ENCODE results near the gene MINK1. TPM values are rescaled to one million over a fixed set of nuclear protein-coding genes. Genes with fewer than 3 reads are reported as not detected.

MINK1 gene
- total and polyA plus RNA-seq, 2 donors (not counting 1 experiment from before 2014, with no cell fraction given), result 109 to 160 TPM

DNA sequence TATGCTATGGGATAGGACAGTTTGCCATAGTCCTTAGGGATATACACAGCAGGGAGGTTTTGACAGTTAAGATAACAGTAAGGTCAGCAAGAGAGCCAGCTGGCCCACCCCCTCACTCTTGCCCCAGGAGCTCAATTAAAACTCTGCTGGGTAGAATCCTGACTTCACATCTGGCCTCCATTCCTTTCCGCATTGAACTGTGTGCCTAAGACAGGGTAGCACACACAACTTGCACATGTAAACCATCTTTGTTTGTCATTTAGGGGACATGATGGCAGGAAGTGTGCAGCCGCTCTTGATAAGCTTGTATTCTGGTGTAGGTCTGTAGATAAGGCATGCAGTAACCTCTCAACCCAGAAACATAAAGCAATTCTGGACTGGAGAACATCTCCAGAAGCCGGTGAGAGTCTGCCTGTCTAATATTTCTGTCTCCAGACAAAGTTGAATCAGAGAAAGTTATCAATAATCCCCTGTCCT lies 5.2 kb downstream of the MINK1 start:
- Mint-ChIP-seq H3K4me1 (peaks cover 54% of the 10 kb centered on the region), H3K9me3 (ENCODE audit: insufficient read depth) (no peaks in the 10 kb centered on the region), H3K27ac (no peak overlapping the region), H3K4me3 (no peak overlapping the region), H3K27me3 (no peaks in the 10 kb centered on the region)
- intact Hi-C loops (cut with micrococcal nuclease), result no loop called here
- Histone ChIP-seq H3K27me3 (replicated peaks in 1 of 4; ENCODE audit: control extremely low read depth in 1 of 4, control insufficient read depth in 3 of 4, insufficient read depth in 4 of 4, low read length in 3 of 4) (no peaks in the 10 kb centered on the region), H3K4me2 (replicated peaks; ENCODE audit: low read depth, low read length, poor library complexity, severe bottlenecking) (no peak overlapping the region), H2AFZ (ENCODE audit: insufficient read depth, low read depth, low read length, poor library complexity, severe bottlenecking) (no peak overlapping the region), H3K4me1 (ENCODE audit: control insufficient read depth in 2 of 2, insufficient read depth in 2 of 2, low read length in 2 of 2) (peaks cover 21 to 26% of the 10 kb centered on the region in 2 donors), H3K79me2 (ENCODE audit: control insufficient read depth, insufficient read depth, low read length) (peaks cover 95% of the 10 kb centered on the region), H3K9me3 (ENCODE audit: control extremely low read depth in 1 of 3, control insufficient read depth in 2 of 3, insufficient read depth in 1 of 3, low read length in 2 of 3) (no peaks in the 10 kb centered on the region), H3K4me3 (ENCODE audit: control extremely low read depth in 1 of 5, extremely low read depth in 1 of 5, insufficient read depth in 1 of 5, low read depth in 2 of 5, low read length in 4 of 5) (no peak overlapping the region), H3K36me3 (replicated peaks in 1 of 2; ENCODE audit: control extremely low read depth in 1 of 2, control insufficient read depth in 1 of 2, extremely low read depth in 1 of 2, insufficient read depth in 2 of 2, low read length in 1 of 2) (peaks cover 0 to 10% of the 10 kb centered on the region in 2 experiments), H3K27ac (ENCODE audit: low read length in 2 of 2) (no peak overlapping the region), H3K9ac (ENCODE audit: low read length) (no peak overlapping the region), H4K20me1 (ENCODE audit: control insufficient read depth, insufficient read depth, low read length, poor library complexity, severe bottlenecking) (peaks cover 91% of the 10 kb centered on the region)
- WGBS (ENCODE audit: insufficient coverage), result no CpG with 5 or more reads among the region's 3 CpGs
- no peak for DNase-seq
- ATAC-seq (ENCODE audit: low read depth), result no peak
- ChIA-PET CTCF (interaction anchor here (1.1 kb wide), 1 partner anchor 106 kb away, joined by 3 read pairs; no protein-coding TSS in a partner anchor), POLR2A (interaction anchor here (0.6 to 1.3 kb wide), 2 partner anchors 137 to 435 kb away, joined by 3 read pairs; no protein-coding TSS in a partner anchor)
- TF ChIP-seq, protein P1, sequence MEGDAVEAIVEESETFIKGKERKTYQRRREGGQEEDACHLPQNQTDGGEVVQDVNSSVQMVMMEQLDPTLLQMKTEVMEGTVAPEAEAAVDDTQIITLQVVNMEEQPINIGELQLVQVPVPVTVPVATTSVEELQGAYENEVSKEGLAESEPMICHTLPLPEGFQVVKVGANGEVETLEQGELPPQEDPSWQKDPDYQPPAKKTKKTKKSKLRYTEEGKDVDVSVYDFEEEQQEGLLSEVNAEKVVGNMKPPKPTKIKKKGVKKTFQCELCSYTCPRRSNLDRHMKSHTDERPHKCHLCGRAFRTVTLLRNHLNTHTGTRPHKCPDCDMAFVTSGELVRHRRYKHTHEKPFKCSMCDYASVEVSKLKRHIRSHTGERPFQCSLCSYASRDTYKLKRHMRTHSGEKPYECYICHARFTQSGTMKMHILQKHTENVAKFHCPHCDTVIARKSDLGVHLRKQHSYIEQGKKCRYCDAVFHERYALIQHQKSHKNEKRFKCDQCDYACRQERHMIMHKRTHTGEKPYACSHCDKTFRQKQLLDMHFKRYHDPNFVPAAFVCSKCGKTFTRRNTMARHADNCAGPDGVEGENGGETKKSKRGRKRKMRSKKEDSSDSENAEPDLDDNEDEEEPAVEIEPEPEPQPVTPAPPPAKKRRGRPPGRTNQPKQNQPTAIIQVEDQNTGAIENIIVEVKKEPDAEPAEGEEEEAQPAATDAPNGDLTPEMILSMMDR (IDR thresholded peaks at IDR 0.05), result no peak

DNA sequence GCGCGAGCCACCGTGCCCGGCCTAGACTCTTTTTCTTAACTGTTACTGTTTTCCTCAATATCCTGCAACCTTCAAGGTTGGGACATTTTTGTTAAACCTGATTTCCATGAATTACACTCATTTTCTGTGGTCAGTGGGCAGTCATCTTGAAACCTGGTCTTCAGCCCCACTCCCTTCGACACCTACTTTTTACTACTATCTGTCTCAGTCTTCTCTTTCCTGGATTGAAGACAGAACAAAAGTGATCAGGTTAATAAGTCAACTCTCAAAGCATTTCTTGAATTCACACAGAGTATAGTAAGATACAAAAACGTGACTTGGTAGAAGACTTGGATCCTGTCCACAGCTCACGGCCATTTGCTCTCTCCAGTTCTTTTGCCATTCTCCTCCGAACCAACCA lies 6.1 kb downstream of the MINK1 start:
- Mint-ChIP-seq H3K9me3 (ENCODE audit: insufficient read depth) (no peaks in the 10 kb centered on the region), H3K27me3 (no peaks in the 10 kb centered on the region), H3K4me1 (peaks cover 48% of the 10 kb centered on the region), H3K27ac (no peak overlapping the region), H3K4me3 (no peak overlapping the region)
- H3K79me2 ChIP-seq (ENCODE audit: control insufficient read depth, insufficient read depth, low read length), result peaks cover 93% of the 10 kb centered on the region
- peaks cover 15 to 21% of the 10 kb centered on the region in 2 donors for H3K4me1 ChIP-seq (ENCODE audit: control insufficient read depth in 2 of 2, insufficient read depth in 2 of 2, low read length in 2 of 2)
- DNase-seq, result no peak
- no peak overlapping the region for H3K4me3 ChIP-seq (ENCODE audit: control extremely low read depth in 1 of 5, extremely low read depth in 1 of 5, insufficient read depth in 1 of 5, low read depth in 2 of 5, low read length in 4 of 5)
- 93% methylated on average over 5 of the region's 8 CpGs for WGBS (ENCODE audit: insufficient coverage)
- H2AFZ ChIP-seq (ENCODE audit: insufficient read depth, low read depth, low read length, poor library complexity, severe bottlenecking), result no peak overlapping the region
- CTCF ChIA-PET, result no interaction called here
- H3K4me2 ChIP-seq (replicated peaks; ENCODE audit: low read depth, low read length, poor library complexity, severe bottlenecking), result no peak overlapping the region
- TF ChIP-seq EZH2 (IDR thresholded peaks at IDR 0.05; ENCODE audit: borderline replicate concordance, insufficient read depth, low read depth, low read length, poor library complexity, severe bottlenecking), result no peak
- TF ChIP-seq, protein P1 (IDR thresholded peaks at IDR 0.05), result no peak
- no peak for ATAC-seq (ENCODE audit: low read depth)
- H3K27ac ChIP-seq (ENCODE audit: low read length in 2 of 2), result no peak overlapping the region
- H3K27me3 ChIP-seq (replicated peaks in 1 of 4; ENCODE audit: control extremely low read depth in 1 of 4, control insufficient read depth in 3 of 4, insufficient read depth in 4 of 4, low read length in 3 of 4), result no peaks in the 10 kb centered on the region
- POLR2A ChIA-PET, result no interaction called here
- peaks cover 91% of the 10 kb centered on the region for H4K20me1 ChIP-seq (ENCODE audit: control insufficient read depth, insufficient read depth, low read length, poor library complexity, severe bottlenecking)
- no peak overlapping the region for H3K9ac ChIP-seq (ENCODE audit: low read length)
- peaks cover 0 to 10% of the 10 kb centered on the region in 2 experiments for H3K36me3 ChIP-seq (replicated peaks in 1 of 2; ENCODE audit: control extremely low read depth in 1 of 2, control insufficient read depth in 1 of 2, extremely low read depth in 1 of 2, insufficient read depth in 2 of 2, low read length in 1 of 2)
- intact Hi-C loops (cut with micrococcal nuclease), result no loop called here
- no peaks in the 10 kb centered on the region for H3K9me3 ChIP-seq (ENCODE audit: control extremely low read depth in 1 of 3, control insufficient read depth in 2 of 3, insufficient read depth in 1 of 3, low read length in 2 of 3)
